HK-2 (cell line): Measurements from ENCODE around the gene KLRC3.
"Not testable (repeated sequence)": the region's sequence is repeated elsewhere in the genome, so short reads cannot be mapped to it uniquely, and the experiment has no call there.

ENCODE experiments used
- DNase-seq: peaks from one replicate; pipeline ENCODE4 v3.0.0-alpha.2; 2018; ENCODE audit not compliant: unreplicated experiment

The KLRC3 gene

DNA sequence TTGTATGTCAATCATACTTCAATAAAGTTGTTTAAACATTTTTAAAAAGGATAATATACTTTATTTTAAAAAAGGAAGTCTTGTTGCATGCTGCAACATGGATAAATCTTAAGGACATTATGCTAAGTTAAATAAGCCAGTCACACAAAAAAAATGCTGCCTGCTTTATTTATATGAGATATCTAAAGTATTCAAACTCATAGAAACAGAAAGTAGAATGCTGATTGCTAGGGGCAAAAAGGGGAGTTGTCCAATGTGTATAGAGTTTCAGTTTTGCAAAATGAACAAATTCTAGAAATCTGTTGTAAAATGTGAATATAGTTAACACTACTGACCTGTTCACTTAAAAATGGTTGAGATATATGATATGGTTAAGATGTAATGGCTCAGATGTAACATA lies 19.6 kb downstream of the KLRC3 start:
- DNase-seq: no peak

DNA sequence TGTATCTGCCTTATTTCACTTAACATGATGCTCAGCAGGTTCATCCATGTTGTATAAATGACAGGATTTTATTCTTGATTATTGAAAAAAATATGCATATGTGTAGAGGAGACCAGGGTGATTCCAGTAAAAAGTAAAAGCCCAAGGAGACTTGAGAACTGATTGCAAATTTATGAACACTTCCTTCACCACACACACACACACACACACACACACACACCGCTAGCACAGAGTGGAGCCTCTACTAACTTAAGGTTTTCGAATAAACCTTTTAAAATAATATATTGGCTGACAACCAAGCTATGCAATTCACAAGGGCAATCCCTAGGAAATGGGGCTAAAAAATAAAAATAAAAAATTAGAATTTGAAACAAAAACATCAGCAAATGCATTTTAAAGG lies 22.2 kb downstream of the KLRC3 start:
- DNase-seq: no peak

DNA sequence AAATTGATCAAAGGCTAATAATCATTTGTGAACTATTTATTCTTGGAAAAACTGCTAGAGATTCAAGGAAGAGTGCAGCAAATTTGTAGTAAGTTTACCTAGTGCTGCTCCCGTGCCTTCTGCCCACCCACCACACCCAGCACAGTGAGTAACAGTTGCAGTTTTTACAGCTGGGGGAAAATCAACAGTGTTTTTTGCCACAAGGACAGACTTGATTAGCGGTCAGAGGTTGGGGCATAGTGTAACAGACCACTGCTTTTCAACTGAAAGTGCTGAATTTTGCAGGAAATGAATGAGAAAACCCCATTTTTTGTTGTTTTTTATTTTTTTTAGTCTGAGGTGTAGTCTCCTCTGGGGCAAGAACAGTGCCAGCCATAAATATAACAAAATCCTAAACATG lies 23.1 kb downstream of the KLRC3 start:
- no peak for DNase-seq

- DNase-seq: not testable (repeated sequence)
These were observed 24.2 kb downstream of the KLRC3 start for GRCh38 chr12:10396176-10396575.

- no peak for DNase-seq
These were observed 24.9 kb downstream of the KLRC3 start for GRCh38 chr12:10395390-10395998.

DNA sequence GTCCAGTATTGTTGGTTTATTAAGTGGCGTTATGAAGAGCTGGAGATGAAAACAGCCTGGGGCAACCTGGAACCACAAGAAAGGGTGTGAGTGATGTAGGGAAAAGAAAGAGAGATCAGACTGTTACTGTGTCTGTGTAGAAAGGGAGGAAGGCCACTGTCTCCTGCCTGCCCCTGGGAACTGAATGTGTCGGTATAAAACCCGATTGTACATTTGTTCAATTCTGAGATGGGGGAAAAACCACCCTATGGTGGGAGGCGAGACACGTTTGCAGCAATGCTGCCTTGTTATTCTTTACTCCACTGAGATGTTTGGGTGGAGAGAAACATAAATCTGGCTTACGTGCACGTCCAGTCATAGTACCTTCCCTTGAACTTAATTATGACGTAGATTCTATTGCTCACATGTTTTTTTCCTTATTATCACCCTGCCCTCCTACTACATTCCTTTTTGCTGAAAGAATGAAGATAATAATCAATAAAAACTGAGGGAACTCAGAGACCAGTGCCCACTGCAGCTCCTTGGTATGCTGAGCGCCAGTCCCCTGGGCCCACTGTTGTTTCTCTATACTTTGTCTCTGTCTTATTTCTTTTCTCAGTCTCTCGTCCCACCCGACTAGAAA lies 25.8 kb downstream of the KLRC3 start:
- DNase-seq: not testable (repeated sequence)

- DNase-seq: no peak
These were observed 27.1 kb downstream of the KLRC3 start for GRCh38 chr12:10393291-10393690.

GRCh38 chr12:10392394-10392930 lies 27.9 kb downstream of the KLRC3 start:
- DNase-seq: peak; percentile 14

GRCh38 chr12:10390991-10391390 lies 29.4 kb downstream of the KLRC3 start:
- DNase-seq: not testable (repeated sequence)

GRCh38 chr12:10389904-10390303 lies 30.5 kb downstream of the KLRC3 start, which contains the start of gene KLRK1:
Gene KLRK1 (minus strand): TSS chr12:10390041. CDS start chr12:10388810, 1,231 bp downstream.
- no peak for DNase-seq

- DNase-seq: no peak
These were observed 31.6 kb downstream of the KLRC3 start for GRCh38 chr12:10388624-10389413.

DNA sequence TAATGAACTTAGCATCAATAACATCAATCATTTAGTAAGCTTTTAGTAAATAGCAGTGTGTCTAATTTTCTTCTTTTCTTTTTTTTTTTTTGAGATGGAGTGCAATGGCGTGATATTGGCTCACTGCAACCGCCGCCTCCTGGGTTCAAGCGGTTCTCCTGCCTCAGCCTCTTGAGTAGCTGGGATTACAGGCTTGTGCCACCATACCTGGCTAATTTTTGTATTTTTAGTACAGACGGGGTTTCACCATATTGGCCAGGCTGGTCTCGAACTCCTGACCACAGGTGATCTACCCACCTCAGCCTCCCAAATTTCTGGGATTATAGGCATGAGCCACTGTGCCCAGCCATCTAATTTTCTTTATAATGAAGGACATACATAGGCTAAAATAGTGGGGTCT lies 32.9 kb downstream of the KLRC3 start:
- not testable (repeated sequence) for DNase-seq

- DNase-seq: no peak
These were observed 33.5 kb downstream of the KLRC3 start for GRCh38 chr12:10386857-10387256.

- peak; percentile 35 for DNase-seq
These were observed 35.2 kb downstream of the KLRC3 start for GRCh38 chr12:10385166-10385613.

- no peak for DNase-seq
These were observed 36.2 kb downstream of the KLRC3 start for GRCh38 chr12:10384191-10384590.

DNA sequence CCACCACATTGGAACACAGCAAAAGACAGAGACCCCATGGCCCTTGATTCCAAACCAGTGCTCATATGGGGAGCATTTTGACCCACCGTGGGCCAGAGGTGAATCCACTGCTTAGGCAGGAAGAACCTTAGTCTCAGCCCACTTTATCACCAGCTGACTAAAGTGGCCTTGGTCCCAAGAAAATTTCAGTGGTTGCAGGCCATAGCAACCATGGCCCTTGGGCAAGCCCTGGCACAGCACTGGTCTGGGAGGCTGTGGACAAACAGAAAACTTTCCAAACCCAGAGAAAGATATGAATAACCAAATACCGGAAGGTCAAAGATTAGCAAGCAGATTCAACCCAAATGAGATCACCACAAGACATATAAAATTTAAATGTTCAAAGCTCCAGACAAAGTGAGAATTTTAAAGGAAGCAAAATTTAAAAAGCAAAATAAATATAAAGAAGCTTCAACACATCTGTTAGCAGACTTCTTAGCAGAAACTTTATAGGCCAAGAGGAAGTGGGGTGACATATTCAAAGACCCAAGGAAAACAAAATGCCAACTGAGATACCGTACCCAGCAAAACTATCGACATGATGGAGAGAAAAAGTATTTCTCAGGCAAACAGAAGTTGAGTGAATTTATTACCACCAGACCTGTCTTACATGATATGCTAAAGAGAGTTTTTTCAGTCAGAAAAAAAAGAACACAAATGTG lies 38.3 kb downstream of the KLRC3 start:
- no peak for DNase-seq

- DNase-seq: not testable (repeated sequence)
These were observed 41.7 kb downstream of the KLRC3 start for GRCh38 chr12:10378737-10379136.

- DNase-seq: no peak
These were observed 45.8 kb downstream of the KLRC3 start for GRCh38 chr12:10374624-10375018.

GRCh38 chr12:10372559-10372958 lies 47.8 kb downstream of the KLRC3 start:
- DNase-seq: no peak

GRCh38 chr12:10371893-10372535 lies 48.4 kb downstream of the KLRC3 start:
- DNase-seq: not testable (repeated sequence)
